ENCODE results near the gene SLX9.
A peak's percentile ranks its signal among the peaks of the same experiment; 100 is the strongest.

SLX9 gene

GRCh38 chr21:44939532-44940115 lies at the start of gene SLX9:
TSS of gene SLX9 (plus strand) at chr21:44940029. CDS start at chr21:44940058, 29 bp downstream.
- TF ChIP-seq POLR2AphosphoS5 (IDR thresholded peaks at IDR 0.05; ENCODE audit: borderline replicate concordance, low read depth, low read length), result peak; percentile 89
- TF ChIP-seq EZH2 (IDR thresholded peaks at IDR 0.05), result no peak
- peak; percentile 57 for TF ChIP-seq FOXP2 (optimal IDR thresholded peaks at IDR 0.05; ENCODE audit: control extremely low read depth, extremely low read length, insufficient read depth)
- H3K36me3 ChIP-seq (ENCODE audit: insufficient read depth, low read length), result peaks cover 35% of the 10 kb centered on the region

GRCh38 chr21:44890338-44890931 lies 49.4 kb upstream of the SLX9 start:
- H3K9me3 ChIP-seq (ENCODE audit: low read depth, low read length), result no peaks in the 10 kb centered on the region
- H3K4me3 ChIP-seq, result no peak overlapping the region
- DNase-seq (ENCODE audit: low read depth, low spot score), result no peak
- no peak overlapping the region for H3K27ac ChIP-seq
- no peaks in the 10 kb centered on the region for H3K36me3 ChIP-seq (ENCODE audit: insufficient read depth, low read length)
- no peak overlapping the region for H3K9ac ChIP-seq (ENCODE audit: insufficient read length)
- TF ChIP-seq EZH2 (IDR thresholded peaks at IDR 0.05) (no peak), POLR2AphosphoS5 (IDR thresholded peaks at IDR 0.05; ENCODE audit: borderline replicate concordance, low read depth, low read length) (no peak), FOXP2 (optimal IDR thresholded peaks at IDR 0.05; ENCODE audit: control extremely low read depth, extremely low read length, insufficient read depth) (no peak)

More at GRCh38 chr21:44939532-44940115, at the start of gene SLX9:
- Histone ChIP-seq H3K9me3 (ENCODE audit: low read depth, low read length) (no peaks in the 10 kb centered on the region), H3K4me3 (peak within 1 kb of the TSS; percentile 98), H3K27ac (peak within 1 kb of the TSS; percentile 84), H3K9ac (ENCODE audit: insufficient read length) (peak within 1 kb of the TSS; percentile 96)
- no peak for DNase-seq (ENCODE audit: low read depth, low spot score)

- no peak overlapping the region for H3K9ac ChIP-seq (ENCODE audit: insufficient read length)
- H3K4me3 ChIP-seq, result no peak overlapping the region
- H3K36me3 ChIP-seq (ENCODE audit: insufficient read depth, low read length), result no peaks in the 10 kb centered on the region
- DNase-seq (ENCODE audit: low read depth, low spot score), result no peak
- H3K9me3 ChIP-seq (ENCODE audit: low read depth, low read length), result no peaks in the 10 kb centered on the region
- TF ChIP-seq POLR2AphosphoS5 (IDR thresholded peaks at IDR 0.05; ENCODE audit: borderline replicate concordance, low read depth, low read length), result no peak
- no peak for TF ChIP-seq FOXP2 (optimal IDR thresholded peaks at IDR 0.05; ENCODE audit: control extremely low read depth, extremely low read length, insufficient read depth)
- TF ChIP-seq EZH2 (IDR thresholded peaks at IDR 0.05), result no peak
- H3K27ac ChIP-seq, result no peak overlapping the region
Observed at GRCh38 chr21:44890961-44891541, 48.8 kb upstream of the SLX9 start.

GRCh38 chr21:44891631-44892031 lies 48.2 kb upstream of the SLX9 start:
- DNase-seq (ENCODE audit: low read depth, low spot score), result no peak
- Histone ChIP-seq H3K4me3 (no peak overlapping the region), H3K36me3 (ENCODE audit: insufficient read depth, low read length) (no peaks in the 10 kb centered on the region), H3K27ac (no peak overlapping the region), H3K9ac (ENCODE audit: insufficient read length) (no peak overlapping the region), H3K9me3 (ENCODE audit: low read depth, low read length) (no peaks in the 10 kb centered on the region)
- TF ChIP-seq EZH2 (IDR thresholded peaks at IDR 0.05) (no peak), POLR2AphosphoS5 (IDR thresholded peaks at IDR 0.05; ENCODE audit: borderline replicate concordance, low read depth, low read length) (no peak), FOXP2 (optimal IDR thresholded peaks at IDR 0.05; ENCODE audit: control extremely low read depth, extremely low read length, insufficient read depth) (no peak)

GRCh38 chr21:44892095-44892494 lies 47.7 kb upstream of the SLX9 start:
- no peak overlapping the region for H3K4me3 ChIP-seq
- DNase-seq (ENCODE audit: low read depth, low spot score), result no peak
- H3K27ac ChIP-seq, result no peak overlapping the region
- TF ChIP-seq POLR2AphosphoS5 (IDR thresholded peaks at IDR 0.05; ENCODE audit: borderline replicate concordance, low read depth, low read length), result no peak
- TF ChIP-seq FOXP2 (optimal IDR thresholded peaks at IDR 0.05; ENCODE audit: control extremely low read depth, extremely low read length, insufficient read depth), result no peak
- no peak for TF ChIP-seq EZH2 (IDR thresholded peaks at IDR 0.05)
- H3K9me3 ChIP-seq (ENCODE audit: low read depth, low read length), result no peaks in the 10 kb centered on the region
- no peaks in the 10 kb centered on the region for H3K36me3 ChIP-seq (ENCODE audit: insufficient read depth, low read length)
- no peak overlapping the region for H3K9ac ChIP-seq (ENCODE audit: insufficient read length)

DNA sequence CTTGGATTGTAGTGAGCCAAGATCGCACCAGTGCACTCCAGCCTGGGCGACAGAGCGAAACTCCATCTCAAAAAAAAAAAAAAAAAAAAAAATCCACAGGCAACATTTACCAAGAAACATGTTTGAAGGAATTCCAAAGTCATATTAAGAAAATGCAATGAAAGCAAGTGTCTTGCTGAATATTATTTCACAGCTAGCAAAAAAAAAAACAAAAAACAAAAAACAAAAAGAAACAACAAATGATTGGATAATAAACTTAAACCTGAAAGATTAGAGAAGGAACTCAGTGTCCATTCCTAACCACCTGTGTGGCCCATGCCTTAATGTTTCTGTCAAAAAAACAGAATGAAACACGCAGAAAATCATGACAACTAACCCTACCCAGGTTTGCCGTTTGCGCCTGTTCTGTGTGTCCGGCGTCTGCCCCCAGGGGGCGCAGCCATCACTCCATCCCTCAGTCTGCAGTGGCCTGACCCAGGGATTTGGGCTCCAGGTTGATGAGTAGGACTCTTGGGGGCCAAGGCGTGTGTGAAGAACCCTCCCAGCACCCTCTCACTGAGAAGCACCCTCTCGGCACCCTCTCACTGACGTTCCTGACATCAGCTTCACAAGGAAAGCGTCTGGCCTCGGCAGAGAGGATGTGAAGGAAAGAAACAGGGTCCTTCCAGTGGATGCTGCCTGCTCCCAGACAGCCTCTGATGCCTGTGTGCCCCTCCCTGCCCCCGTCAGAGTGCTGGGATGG lies 47.1 kb upstream of the SLX9 start:
- H3K27ac ChIP-seq, result no peak overlapping the region
- no peak overlapping the region for H3K9ac ChIP-seq (ENCODE audit: insufficient read length)
- no peaks in the 10 kb centered on the region for H3K9me3 ChIP-seq (ENCODE audit: low read depth, low read length)
- H3K4me3 ChIP-seq, result no peak overlapping the region
- no peak for TF ChIP-seq POLR2AphosphoS5 (IDR thresholded peaks at IDR 0.05; ENCODE audit: borderline replicate concordance, low read depth, low read length)
- no peak for TF ChIP-seq EZH2 (IDR thresholded peaks at IDR 0.05)
- DNase-seq (ENCODE audit: low read depth, low spot score), result no peak
- H3K36me3 ChIP-seq (ENCODE audit: insufficient read depth, low read length), result no peaks in the 10 kb centered on the region

DNA sequence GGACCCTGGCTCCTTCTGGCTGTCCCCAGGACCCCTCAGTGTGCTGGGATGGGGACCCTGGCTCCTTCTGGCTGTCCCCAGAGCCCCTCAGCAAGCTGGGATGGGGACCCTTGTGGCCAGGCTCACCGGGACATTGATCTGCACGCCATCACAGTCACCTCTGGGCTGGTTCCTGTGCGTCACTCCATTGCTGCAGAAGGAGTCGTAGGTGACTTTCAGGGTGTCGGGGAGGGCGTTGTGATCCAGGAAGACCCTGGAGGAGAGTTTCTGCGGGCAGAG lies 46.6 kb upstream of the SLX9 start:
- Histone ChIP-seq H3K9ac (ENCODE audit: insufficient read length) (no peak overlapping the region), H3K9me3 (ENCODE audit: low read depth, low read length) (no peaks in the 10 kb centered on the region), H3K27ac (no peak overlapping the region), H3K36me3 (ENCODE audit: insufficient read depth, low read length) (no peaks in the 10 kb centered on the region), H3K4me3 (no peak overlapping the region)
- TF ChIP-seq FOXP2 (optimal IDR thresholded peaks at IDR 0.05; ENCODE audit: control extremely low read depth, extremely low read length, insufficient read depth) (no peak), POLR2AphosphoS5 (IDR thresholded peaks at IDR 0.05; ENCODE audit: borderline replicate concordance, low read depth, low read length) (no peak), EZH2 (IDR thresholded peaks at IDR 0.05) (no peak)
- DNase-seq (ENCODE audit: low read depth, low spot score), result no peak

GRCh38 chr21:44893948-44894656 lies 45.7 kb upstream of the SLX9 start:
- no peak for DNase-seq (ENCODE audit: low read depth, low spot score)
- Histone ChIP-seq H3K27ac (no peak overlapping the region), H3K9ac (ENCODE audit: insufficient read length) (no peak overlapping the region), H3K9me3 (ENCODE audit: low read depth, low read length) (no peaks in the 10 kb centered on the region), H3K36me3 (ENCODE audit: insufficient read depth, low read length) (no peaks in the 10 kb centered on the region), H3K4me3 (no peak overlapping the region)
- TF ChIP-seq EZH2 (IDR thresholded peaks at IDR 0.05) (no peak), POLR2AphosphoS5 (IDR thresholded peaks at IDR 0.05; ENCODE audit: borderline replicate concordance, low read depth, low read length) (no peak), FOXP2 (optimal IDR thresholded peaks at IDR 0.05; ENCODE audit: control extremely low read depth, extremely low read length, insufficient read depth) (no peak)

Measured in SK-N-MC (cell line).